Astrocyte (in vitro differentiated cells and primary cell): ENCODE results near the gene CDX2. TPM values are rescaled to one million over a fixed set of nuclear protein-coding genes. Genes with fewer than 3 reads are reported as not detected.

Experiments used
- DNase-seq: peaks from one replicate; pipeline ENCODE4 v3.0.0-alpha.2; 2010; ENCODE audit warnings: low read depth
- FAIRE-seq: peaks from 2 replicates; lab custom pipeline; 2011; peaks lifted over from hg19 to GRCh38; lab: Jason Lieb, UNC
- H2AFZ ChIP-seq: 2 replicates; pipeline ENCODE4 v1.6.0; 2012; ENCODE audit warnings: low read depth, low read length, inconsistent platforms
- H3K27ac ChIP-seq: 2 replicates; pipeline ENCODE4 v1.5.1; 2011; ENCODE audit warnings: low read depth, low read length, inconsistent platforms
- H3K27me3 ChIP-seq: 2 replicates; pipeline ENCODE4 v1.6.0; 2011; ENCODE audit warnings: low read length, inconsistent platforms; ENCODE audit not compliant: insufficient read depth
- H3K36me3 ChIP-seq: 2 replicates; pipeline ENCODE4 v1.5.1; 2011; ENCODE audit warnings: low read length, inconsistent platforms; ENCODE audit not compliant: insufficient read depth
- H3K4me1 ChIP-seq: 2 replicates; pipeline ENCODE4 v1.5.1; 2011; ENCODE audit warnings: low read length, inconsistent platforms; ENCODE audit not compliant: insufficient read depth
- H3K4me2 ChIP-seq: 2 replicates; pipeline ENCODE4 v1.6.0; 2012; ENCODE audit warnings: low read length, inconsistent platforms
- H3K4me3 ChIP-seq: 2 replicates; pipeline ENCODE4 v1.5.1; 2011; ENCODE audit warnings: low read depth, mild to moderate bottlenecking, low read length, inconsistent platforms; ENCODE audit not compliant: insufficient read depth
- H3K79me2 ChIP-seq: 2 replicates; pipeline ENCODE4 v1.6.0; 2012; ENCODE audit warnings: mild to moderate bottlenecking, low read length, inconsistent platforms; ENCODE audit not compliant: insufficient read depth
- H3K9ac ChIP-seq: 2 replicates; pipeline ENCODE4 v1.6.0; 2012; ENCODE audit warnings: mild to moderate bottlenecking, low read length, inconsistent platforms
- H3K9me3 ChIP-seq: 2 replicates; pipeline ENCODE4 v1.5.1; 2012; ENCODE audit warnings: low read depth, mild to moderate bottlenecking, low read length, inconsistent platforms; ENCODE audit not compliant: insufficient read depth
- H4K20me1 ChIP-seq: 2 replicates; pipeline ENCODE4 v1.6.0; 2012; ENCODE audit warnings: low read length, inconsistent platforms; ENCODE audit not compliant: insufficient read depth
- H3K27ac Mint-ChIP-seq: one replicate; pipeline ENCODE4 v1.8.0; 2021; ENCODE audit warnings: mild to moderate bottlenecking, mixed read lengths; ENCODE audit not compliant: unreplicated experiment
- H3K27me3 Mint-ChIP-seq: one replicate; pipeline ENCODE4 v1.8.0; 2021; ENCODE audit warnings: low read depth, mixed read lengths; ENCODE audit not compliant: unreplicated experiment
- H3K36me3 Mint-ChIP-seq: one replicate; pipeline ENCODE4 v1.8.0; 2021; ENCODE audit warnings: low read depth, mixed read lengths; ENCODE audit not compliant: unreplicated experiment
- H3K4me1 Mint-ChIP-seq: one replicate; pipeline ENCODE4 v1.8.0; 2021; ENCODE audit warnings: low read depth, mixed read lengths; ENCODE audit not compliant: unreplicated experiment
- H3K4me3 Mint-ChIP-seq: one replicate; pipeline ENCODE4 v1.8.0; 2021; ENCODE audit warnings: mild to moderate bottlenecking, moderate library complexity, mixed read lengths; ENCODE audit not compliant: unreplicated experiment
- H3K9me3 Mint-ChIP-seq: one replicate; pipeline ENCODE4 v1.8.0; 2021; ENCODE audit warnings: mild to moderate bottlenecking, mixed read lengths; ENCODE audit not compliant: unreplicated experiment
- CTCF ChIP-seq: IDR thresholded peaks from 2 replicates; pipeline ENCODE4 v1.5.1; 2011; ENCODE audit warnings: low read depth, mild to moderate bottlenecking, inconsistent platforms, low read length, moderate library complexity; ENCODE audit not compliant: insufficient read depth
- EZH2 ChIP-seq: IDR thresholded peaks from 2 replicates; pipeline ENCODE4 v1.6.1; 2012; ENCODE audit warnings: mild to moderate bottlenecking, low read length, inconsistent platforms; ENCODE audit not compliant: insufficient read depth
- total RNA-seq: library from RNA; stranded (reverse); gene quantifications from 2 replicates; pipeline ENCODE4 v1.2.1, GENCODE V29; 2021

CDX2 gene
- total RNA-seq, 1 donor from 2014 or later, result not detected

DNA sequence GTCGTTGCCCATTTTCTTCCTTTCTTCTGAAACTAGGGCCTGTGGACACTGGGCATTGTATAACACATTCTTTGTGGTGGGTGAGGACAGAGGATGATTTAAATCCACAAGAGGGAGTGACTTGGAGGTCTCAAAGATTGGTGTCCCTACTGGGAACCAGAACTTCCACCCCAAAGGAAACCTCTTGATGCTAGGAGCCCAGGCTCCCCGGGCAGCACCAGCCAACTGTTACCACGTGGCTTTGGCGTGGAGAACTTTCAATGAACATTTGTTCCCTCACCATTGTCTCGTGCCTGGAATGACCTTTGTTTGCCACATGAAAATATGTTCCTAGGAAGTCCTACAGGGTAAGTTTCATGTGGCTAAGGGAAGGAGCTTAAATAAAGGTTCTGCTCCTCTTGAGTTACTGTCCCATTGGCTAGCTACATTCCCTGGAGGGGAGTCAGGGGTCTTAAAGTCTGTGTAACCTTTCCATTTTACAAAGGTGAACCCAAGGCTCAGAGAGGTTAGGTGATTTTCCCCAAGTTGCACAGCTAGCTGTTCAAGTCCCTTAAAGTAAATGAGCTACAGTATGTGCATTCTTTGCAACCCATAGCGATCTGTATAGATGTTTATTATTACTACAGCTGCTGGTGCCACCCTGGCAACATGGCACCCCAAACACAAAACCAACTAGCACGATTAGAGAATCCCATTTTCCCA is 5.0 kb upstream of the CDX2 start:
- Mint-ChIP-seq H3K27me3 (peaks cover 86% of the 10 kb centered on the region), H3K4me3 (no peak overlapping the region), H3K4me1 (peaks cover 3% of the 10 kb centered on the region), H3K36me3 (peaks cover 3% of the 10 kb centered on the region), H3K27ac (no peak overlapping the region), H3K9me3 (peaks cover 24% of the 10 kb centered on the region)
- no peak for FAIRE-seq
- H3K4me1 ChIP-seq, result no peaks in the 10 kb centered on the region
- TF ChIP-seq EZH2 (no peak), CTCF (no peak)
- H2AFZ ChIP-seq, result no peak overlapping the region
- no peaks in the 10 kb centered on the region for H3K36me3 ChIP-seq
- H3K27ac ChIP-seq, result no peak overlapping the region
- no peaks in the 10 kb centered on the region for H3K79me2 ChIP-seq
- H3K4me3 ChIP-seq, result no peak overlapping the region
- no peak for DNase-seq
- no peaks in the 10 kb centered on the region for H3K9me3 ChIP-seq
- H3K4me2 ChIP-seq, result no peak overlapping the region
- H3K27me3 ChIP-seq, result peaks cover 87% of the 10 kb centered on the region
- H3K9ac ChIP-seq, result no peak overlapping the region
- H4K20me1 ChIP-seq, result no peaks in the 10 kb centered on the region

DNA sequence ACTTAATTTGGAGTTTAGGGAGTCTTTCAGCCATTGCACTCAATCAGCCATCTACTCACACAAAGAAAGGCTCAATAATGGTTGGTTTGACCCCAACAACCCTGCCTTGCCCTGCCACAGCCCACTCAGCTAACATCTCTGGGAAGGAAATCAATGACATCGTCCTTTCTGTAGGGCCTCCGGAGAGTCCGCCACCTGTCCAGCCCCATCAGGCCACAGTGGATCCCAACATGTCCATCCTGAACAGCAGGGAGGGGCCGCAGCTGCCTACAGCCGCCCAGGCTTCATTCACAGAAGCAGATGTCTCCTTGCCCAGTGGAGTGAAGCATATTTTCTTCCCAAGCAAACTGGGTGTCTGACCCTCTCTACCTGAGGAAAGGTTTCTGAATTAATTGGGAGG is 4.2 kb upstream of the CDX2 start:
- H3K27me3 Mint-ChIP-seq, result peaks cover 80% of the 10 kb centered on the region
- no peaks in the 10 kb centered on the region for H3K79me2 ChIP-seq
- peaks cover 25% of the 10 kb centered on the region for H3K9me3 Mint-ChIP-seq
- H3K9ac ChIP-seq, result no peak overlapping the region
- H4K20me1 ChIP-seq, result no peaks in the 10 kb centered on the region
- peaks cover 3% of the 10 kb centered on the region for H3K4me1 Mint-ChIP-seq
- H3K27me3 ChIP-seq, result peaks cover 88% of the 10 kb centered on the region
- H3K27ac Mint-ChIP-seq, result no peak overlapping the region
- DNase-seq (no peak), FAIRE-seq (no peak)
- no peak overlapping the region for H3K27ac ChIP-seq
- no peak overlapping the region for H3K4me3 ChIP-seq
- no peak overlapping the region for H3K4me2 ChIP-seq
- no peaks in the 10 kb centered on the region for H3K36me3 ChIP-seq
- no peaks in the 10 kb centered on the region for H3K4me1 ChIP-seq
- no peak overlapping the region for H2AFZ ChIP-seq
- no peaks in the 10 kb centered on the region for H3K9me3 ChIP-seq
- TF ChIP-seq EZH2 (no peak), CTCF (no peak)
- no peak overlapping the region for H3K4me3 Mint-ChIP-seq
- peaks cover 3% of the 10 kb centered on the region for H3K36me3 Mint-ChIP-seq

DNA sequence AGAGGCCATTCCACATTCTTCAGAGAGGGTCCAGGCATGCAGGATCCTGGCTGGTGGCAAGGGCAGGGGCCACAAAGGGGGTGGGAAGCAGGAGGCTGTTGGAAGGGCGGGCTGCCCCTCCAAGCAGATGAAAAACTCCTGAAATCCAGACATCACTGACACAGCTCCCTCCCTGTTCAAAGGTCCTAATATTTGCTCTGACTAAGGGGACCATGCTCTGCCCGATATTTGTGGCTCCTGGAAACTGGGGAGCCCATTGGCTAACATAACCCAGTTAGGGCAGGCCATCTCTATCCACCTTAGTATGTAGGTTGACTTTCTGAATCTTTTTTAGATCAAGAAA is 3.3 kb upstream of the CDX2 start:
- H3K4me3 Mint-ChIP-seq, result no peak overlapping the region
- H4K20me1 ChIP-seq, result no peaks in the 10 kb centered on the region
- no peaks in the 10 kb centered on the region for H3K9me3 ChIP-seq
- H3K27ac Mint-ChIP-seq, result no peak overlapping the region
- no peaks in the 10 kb centered on the region for H3K36me3 ChIP-seq
- no peak overlapping the region for H3K27ac ChIP-seq
- no peak overlapping the region for H3K9ac ChIP-seq
- no peak overlapping the region for H3K4me2 ChIP-seq
- peaks cover 84% of the 10 kb centered on the region for H3K27me3 Mint-ChIP-seq
- no peaks in the 10 kb centered on the region for H3K79me2 ChIP-seq
- H3K4me1 Mint-ChIP-seq, result peaks cover 1% of the 10 kb centered on the region
- DNase-seq (no peak), FAIRE-seq (no peak)
- TF ChIP-seq EZH2 (no peak), CTCF (no peak)
- H3K27me3 ChIP-seq, result peaks cover 90% of the 10 kb centered on the region
- H3K4me3 ChIP-seq, result no peak overlapping the region
- no peaks in the 10 kb centered on the region for H3K4me1 ChIP-seq
- H2AFZ ChIP-seq, result no peak overlapping the region
- H3K36me3 Mint-ChIP-seq, result peaks cover 3% of the 10 kb centered on the region
- peaks cover 26% of the 10 kb centered on the region for H3K9me3 Mint-ChIP-seq
